GM13977 (cell line): ENCODE measurements around the gene MALT1.

ENCODE experiments used
- DNase-seq: peaks from one replicate; pipeline ENCODE4 v3.0.0; 2012; ENCODE audit warnings: low spot score
- CTCF ChIP-seq: IDR thresholded peaks from 2 replicates; pipeline ENCODE4 v1.5.1; 2012; ENCODE audit warnings: mild to moderate bottlenecking, control low read depth; ENCODE audit not compliant: insufficient read depth; ENCODE audit errors: extremely low read depth, missing control alignments
- in situ Hi-C: fragments of 300-500 bp; cut with MboI; formaldehyde crosslinking; loops from one replicate; pipeline ENCODE4 v1.12.0; 2022; ENCODE audit warnings: low sequenced_read_pairs, low pct_unique_long_range_greater_than_20kb, mixed read lengths, inconsistent platforms; ENCODE audit not compliant: unreplicated experiment

The MALT1 gene

GRCh38 chr18:58714821-58715220 is 43.6 kb downstream of the MALT1 start:
- TF ChIP-seq CTCF, result no peak
- in situ Hi-C loops, result no loop called here

GRCh38 chr18:58715540-58715939 is 44.3 kb downstream of the MALT1 start:
- in situ Hi-C loops, result no loop called here
- TF ChIP-seq CTCF, result no peak
- no peak for DNase-seq

More at GRCh38 chr18:58714821-58715220, 43.6 kb downstream of the MALT1 start:
- no peak for DNase-seq

GRCh38 chr18:58716060-58716756 is 44.9 kb downstream of the MALT1 start:
- in situ Hi-C loops, result no loop called here
- peak; percentile 44 for DNase-seq
- TF ChIP-seq CTCF, result no peak

- no peak for TF ChIP-seq CTCF
- DNase-seq, result no peak
- in situ Hi-C loops, result no loop called here
Measured at GRCh38 chr18:58721566-58722239, 50.4 kb downstream of the MALT1 start.

- in situ Hi-C loops, result no loop called here
- no peak for TF ChIP-seq CTCF
- no peak for DNase-seq
Measured at GRCh38 chr18:58723810-58724602, 52.7 kb downstream of the MALT1 start.

GRCh38 chr18:58726671-58727070 is 55.4 kb downstream of the MALT1 start:
- in situ Hi-C loops, result no loop called here
- TF ChIP-seq CTCF, result no peak
- DNase-seq, result no peak
